Left lobe of liver (tissue), 2 donors: ENCODE measurements around the gene PRKAG2. TPM values are rescaled to one million over a fixed set of nuclear protein-coding genes. Genes with fewer than 3 reads are reported as not detected.

Experiments used
- ATAC-seq: fragments of 200-7000 bp; cut with Tn5 transposase; one replicate; pipeline ENCODE4 v1.9.1; 2020; ENCODE audit warnings: mild to moderate bottlenecking, moderate library complexity
- DNase-seq: peaks from one replicate; pipeline ENCODE4 v3.0.0-alpha.2; 2020; ENCODE audit warnings: low spot score
- total RNA-seq: library from RNA; stranded (reverse); gene quantifications from one replicate; pipeline ENCODE4 v1.2.1, GENCODE V29; 2021
- donor health status: DM: no; HTN: no; CAD: no; lungs with moderate emphysema.
- donor health status: DM: no; HTN: yes; CAD: no.

Gene PRKAG2
- total RNA-seq, 1 donor from 2014 or later = 43.4 TPM

- no peak for ATAC-seq
- no peak for DNase-seq
Measured at GRCh38 chr7:151900986-151901621, 24.2 kb upstream of the PRKAG2 start.

GRCh38 chr7:151900591-151900985, 23.7 kb upstream of the PRKAG2 start:
- no peak for ATAC-seq
- no peak for DNase-seq

DNA sequence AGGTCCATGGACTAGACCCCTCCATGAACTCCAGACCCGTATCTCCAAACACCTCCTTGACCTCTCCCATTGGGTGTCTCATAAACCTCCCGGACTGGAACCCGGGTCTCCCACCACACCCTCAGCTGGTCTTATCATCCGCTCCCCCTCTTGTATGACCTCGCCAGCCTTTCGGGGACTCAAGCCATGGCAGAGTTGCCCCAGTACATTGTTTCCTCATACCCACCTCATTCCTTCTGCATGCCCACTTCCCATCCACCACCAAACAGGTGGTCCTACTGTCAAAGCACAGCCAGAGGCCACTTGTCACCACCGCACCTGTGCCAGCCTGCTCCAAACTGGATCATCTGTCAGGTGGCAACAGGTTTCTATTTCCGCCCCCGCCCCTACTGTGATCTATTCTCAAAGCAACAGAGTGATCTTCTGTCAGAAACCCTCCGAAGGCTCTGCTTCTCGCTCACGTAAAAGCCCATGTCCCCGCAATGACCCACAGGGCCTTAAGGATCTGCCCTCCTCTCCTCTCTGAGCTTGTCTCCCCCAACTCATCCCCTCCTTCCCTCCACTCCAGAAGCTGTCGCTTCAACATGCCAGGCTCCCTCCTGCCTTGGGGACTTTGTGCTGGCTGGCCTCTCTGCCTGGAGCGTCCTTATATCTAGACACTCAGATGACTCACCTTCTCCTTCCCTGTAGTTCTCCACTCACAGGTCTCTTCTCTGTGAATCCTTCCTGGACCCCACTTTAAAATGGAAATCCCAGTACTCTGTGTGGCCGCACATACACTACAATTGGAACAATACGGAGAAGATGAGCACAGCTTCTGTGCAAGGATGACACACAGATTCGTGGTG, 22.8 kb upstream of the PRKAG2 start:
- no peak for DNase-seq
- ATAC-seq = no peak

GRCh38 chr7:151897951-151898686, 21.2 kb upstream of the PRKAG2 start:
- ATAC-seq (no peak), DNase-seq (no peak)

- ATAC-seq (peak; percentile 97), DNase-seq (peak; percentile 75)
Measured at GRCh38 chr7:151897161-151897731, 20.3 kb upstream of the PRKAG2 start.

- no peak for DNase-seq
- ATAC-seq = no peak
Measured at GRCh38 chr7:151896486-151896885, 19.6 kb upstream of the PRKAG2 start.

GRCh38 chr7:151896086-151896485, 19.2 kb upstream of the PRKAG2 start:
- no peak for ATAC-seq

DNA sequence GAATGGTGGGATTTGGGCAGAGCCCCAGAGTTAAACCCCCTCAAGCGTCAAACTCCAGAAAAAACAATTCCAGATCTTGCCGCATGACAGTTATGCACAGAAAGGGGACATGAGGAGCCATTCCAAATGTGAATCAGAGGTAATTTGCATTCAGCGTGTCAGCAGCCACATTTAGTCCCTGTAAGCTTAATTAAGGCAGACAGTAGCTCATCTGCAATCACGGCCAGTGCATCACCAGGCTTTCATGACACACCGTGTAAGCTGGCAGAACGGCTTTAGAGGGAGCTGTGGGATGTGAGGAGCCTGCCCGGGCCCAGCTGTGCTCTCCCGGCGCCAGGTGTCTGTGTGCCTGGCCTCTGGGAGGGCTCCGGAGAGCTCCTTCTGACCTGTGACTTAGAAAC, 18.7 kb upstream of the PRKAG2 start:
- DNase-seq (no peak), ATAC-seq (no peak)

More at GRCh38 chr7:151896086-151896485, 19.2 kb upstream of the PRKAG2 start:
- no peak for DNase-seq

- no peak for ATAC-seq
- DNase-seq = no peak
Measured at GRCh38 chr7:151895008-151895630, 18.2 kb upstream of the PRKAG2 start.

- no peak for DNase-seq
- no peak for ATAC-seq
Measured at GRCh38 chr7:151894111-151895007, 17.4 kb upstream of the PRKAG2 start.

GRCh38 chr7:151893405-151893923, 16.5 kb upstream of the PRKAG2 start:
- DNase-seq (no peak), ATAC-seq (no peak)

DNA sequence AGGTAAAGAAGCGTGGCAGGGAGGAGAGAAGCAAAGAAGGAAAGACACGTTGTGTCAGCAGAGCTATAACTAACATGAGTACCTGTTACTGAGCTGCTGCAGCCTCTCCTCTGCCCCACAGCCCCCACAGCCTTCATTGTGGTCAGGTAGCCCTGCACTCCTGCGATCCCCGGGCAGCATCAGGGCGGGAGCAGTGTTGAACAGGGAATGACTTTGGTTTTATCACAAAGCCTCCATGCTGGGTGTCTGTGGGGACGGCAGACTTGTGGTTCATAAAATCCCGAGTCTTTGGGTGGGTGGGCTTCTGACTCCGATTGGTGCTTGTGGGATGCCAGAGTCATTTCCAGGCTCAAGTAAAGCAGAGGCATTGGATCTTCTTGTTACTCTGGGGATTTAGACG, 14.8 kb upstream of the PRKAG2 start:
- DNase-seq = no peak
- no peak for ATAC-seq

- no peak for DNase-seq
Measured at GRCh38 chr7:151891182-151891581, 14.3 kb upstream of the PRKAG2 start.

GRCh38 chr7:151890355-151891004, 13.6 kb upstream of the PRKAG2 start:
- DNase-seq = no peak
- no peak for ATAC-seq

More at GRCh38 chr7:151891182-151891581, 14.3 kb upstream of the PRKAG2 start:
- ATAC-seq = no peak

- no peak for ATAC-seq
- DNase-seq = no peak
Measured at GRCh38 chr7:151889406-151890354, 12.8 kb upstream of the PRKAG2 start.

GRCh38 chr7:151888079-151889067, 11.5 kb upstream of the PRKAG2 start:
- no peak for ATAC-seq

DNA sequence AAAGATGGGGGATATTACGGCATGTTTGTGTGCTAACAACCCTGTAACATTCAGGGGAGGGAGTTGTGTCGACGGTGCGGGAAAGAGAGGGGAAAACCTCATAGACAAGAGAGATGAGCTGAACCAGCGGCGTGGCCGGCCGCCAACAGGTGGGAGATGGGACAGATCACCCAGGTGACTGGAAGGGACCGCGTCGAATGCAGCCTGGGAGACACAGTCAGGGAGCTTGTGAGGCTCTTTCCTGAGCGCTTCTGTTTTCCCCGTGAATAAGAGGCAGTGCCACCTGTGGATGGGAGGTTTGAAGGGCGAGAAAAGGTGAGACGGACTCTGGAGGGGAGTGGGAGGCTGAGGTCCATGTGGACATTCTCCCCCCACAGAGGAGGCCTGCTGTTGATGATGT, 9.9 kb upstream of the PRKAG2 start:
- DNase-seq (no peak), ATAC-seq (no peak)

More at GRCh38 chr7:151888079-151889067, 11.5 kb upstream of the PRKAG2 start:
- no peak for DNase-seq
